CD4-positive, alpha-beta memory T cell (primary cell): Measurements from ENCODE around the gene PMCH. TPM values are rescaled to one million over a fixed set of nuclear protein-coding genes. Genes with fewer than 3 reads are reported as not detected.
"Not testable (repeated sequence)": the region's sequence is repeated elsewhere in the genome, so short reads cannot be mapped to it uniquely, and the experiment has no call there.

Experiments
- CTCF ChIA-PET: fragments of 350-600 bp; sonication (Branson Sonifier 250); formaldehyde crosslinking; loops from one replicate; lab custom pipeline; 2021; ENCODE audit warnings: inconsistent platforms; ENCODE audit not compliant: partially characterized antibody; lab: Charles Lee
- POLR2A ChIA-PET: fragments of 350-600 bp; sonication (Branson Sonifier 250); formaldehyde crosslinking; loops from one replicate; lab custom pipeline; 2021; ENCODE audit not compliant: partially characterized antibody; lab: Charles Lee
- DNase-seq, 5 donors: peaks; one replicate each; pipeline versions ENCODE4 v3.0.0 to v3.0.0-alpha.2; 2020 to 2022; ENCODE audit warnings: mixed read lengths in 1 of 5
- H3K27ac ChIP-seq: one replicate; pipeline ENCODE4 v1.7.0; 2013; ENCODE audit warnings: low read depth, low read length
- H3K27me3 ChIP-seq: 2 replicates; pipeline ENCODE4 v1.7.0; 2013; ENCODE audit warnings: mild to moderate bottlenecking, low read length, moderate library complexity; ENCODE audit not compliant: insufficient read depth
- H3K36me3 ChIP-seq: 2 replicates; pipeline ENCODE4 v1.7.0; 2013; ENCODE audit warnings: mild to moderate bottlenecking, low read length, moderate library complexity; ENCODE audit not compliant: insufficient read depth
- H3K4me1 ChIP-seq: 2 replicates; pipeline ENCODE4 v1.7.0; 2013; ENCODE audit warnings: mild to moderate bottlenecking, low read length, moderate library complexity; ENCODE audit not compliant: insufficient read depth
- H3K4me3 ChIP-seq, 2 donors: one replicate each; pipeline ENCODE4 v1.7.0; 2013; ENCODE audit warnings: low read length in 2 of 2, mild to moderate bottlenecking in 1 of 2
- H3K9me3 ChIP-seq, 2 donors: one replicate each; pipeline ENCODE4 v1.7.0; 2013; ENCODE audit warnings: low read length in 2 of 2, control low read depth in 1 of 2; ENCODE audit not compliant: control insufficient read depth in 1 of 2
- H3K27ac Mint-ChIP-seq, 7 donors: one replicate each; pipeline ENCODE4 v1.8.0; 2020 to 2021; ENCODE audit warnings: mixed read lengths in 7 of 7, mild to moderate bottlenecking in 6 of 7, inconsistent platforms in 3 of 7, moderate library complexity in 3 of 7
- H3K27me3 Mint-ChIP-seq, 2 donors: one replicate each; pipeline ENCODE4 v1.8.0; 2020 to 2021; ENCODE audit warnings: mixed read lengths in 2 of 2
- H3K36me3 Mint-ChIP-seq, 2 donors: one replicate each; pipeline ENCODE4 v1.8.0; 2020 to 2021; ENCODE audit warnings: mixed read lengths in 2 of 2, inconsistent platforms in 1 of 2, mild to moderate bottlenecking in 1 of 2
- H3K4me1 Mint-ChIP-seq, 4 donors: one replicate each; pipeline ENCODE4 v1.8.0; 2020 to 2021; ENCODE audit warnings: mixed read lengths in 4 of 4, mild to moderate bottlenecking in 1 of 4
- H3K4me3 Mint-ChIP-seq, 8 donors: one replicate each; pipeline ENCODE4 v1.8.0; 2020 to 2021; ENCODE audit warnings: mixed read lengths in 8 of 8, mild to moderate bottlenecking in 7 of 8, moderate library complexity in 6 of 8, inconsistent platforms in 3 of 8
- H3K9me3 Mint-ChIP-seq, 8 donors: one replicate each; pipeline ENCODE4 v1.8.0; 2020 to 2021; ENCODE audit warnings: mixed read lengths in 8 of 8, mild to moderate bottlenecking in 5 of 8, inconsistent platforms in 3 of 8, moderate library complexity in 1 of 8
- intact Hi-C: fragments of 100-400 bp; cut with micrococcal nuclease; formaldehyde crosslinking; loops from one replicate; pipeline ENCODE4 v1.15.1; 2023
- polyA plus RNA-seq, 2 donors: library from polyadenylated mRNA; unstranded; fragments of 300-500 nt; fragmentation: Illumina TruSeq; gene quantifications; one replicate each; pipeline ENCODE4 v1.2.3, GENCODE V29; 2021
- total RNA-seq, 2 experiments: library from RNA; stranded (reverse); gene quantifications; one replicate each; pipeline ENCODE4 v1.2.3, GENCODE V29; 2021

Gene PMCH
- total and polyA plus RNA-seq, 4 experiments from 2014 or later: not detected

- Histone ChIP-seq H3K4me3 (no peak overlapping the region), H3K36me3 (no peaks in the 10 kb centered on the region), H3K27ac (no peak overlapping the region), H3K9me3 (no peaks in the 10 kb centered on the region), H3K4me1 (no peaks in the 10 kb centered on the region), H3K27me3 (no peaks in the 10 kb centered on the region)
- POLR2A ChIA-PET: no interaction called here
- H3K9me3 Mint-ChIP-seq: peaks cover 0 to 2% (median 0%) of the 10 kb centered on the region in 8 donors
- intact Hi-C loops: no loop called here
- CTCF ChIA-PET: no interaction called here
- no peak overlapping the region for H3K27ac Mint-ChIP-seq
- no peak for DNase-seq
- no peak overlapping the region for H3K4me3 Mint-ChIP-seq
- no peaks in the 10 kb centered on the region for H3K36me3 Mint-ChIP-seq
- no peaks in the 10 kb centered on the region for H3K4me1 Mint-ChIP-seq
- no peaks in the 10 kb centered on the region for H3K27me3 Mint-ChIP-seq
Observed at GRCh38 chr12:102174117-102174516, 23.5 kb downstream of the PMCH start.

- Histone ChIP-seq H3K27me3 (no peaks in the 10 kb centered on the region), H3K9me3 (no peaks in the 10 kb centered on the region), H3K36me3 (no peaks in the 10 kb centered on the region), H3K4me3 (no peak overlapping the region), H3K27ac (no peak overlapping the region), H3K4me1 (no peaks in the 10 kb centered on the region)
- Mint-ChIP-seq H3K9me3 (no peaks in the 10 kb centered on the region), H3K36me3 (no peaks in the 10 kb centered on the region), H3K4me3 (no peak overlapping the region), H3K27me3 (no peaks in the 10 kb centered on the region), H3K4me1 (no peaks in the 10 kb centered on the region), H3K27ac (no peak overlapping the region)
- ChIA-PET CTCF (no interaction called here), POLR2A (no interaction called here)
- intact Hi-C loops: no loop called here
- no peak for DNase-seq
Observed at GRCh38 chr12:102172436-102172835, 25.2 kb downstream of the PMCH start.

GRCh38 chr12:102171951-102172350 lies 25.7 kb downstream of the PMCH start:
- no peak for DNase-seq
- Mint-ChIP-seq H3K4me3 (no peak overlapping the region), H3K9me3 (no peaks in the 10 kb centered on the region), H3K4me1 (no peaks in the 10 kb centered on the region), H3K27me3 (no peaks in the 10 kb centered on the region), H3K27ac (no peak overlapping the region), H3K36me3 (no peaks in the 10 kb centered on the region)
- CTCF ChIA-PET: no interaction called here
- intact Hi-C loops: no loop called here
- Histone ChIP-seq H3K4me1 (no peaks in the 10 kb centered on the region), H3K27ac (no peak overlapping the region), H3K36me3 (no peaks in the 10 kb centered on the region), H3K9me3 (no peaks in the 10 kb centered on the region), H3K4me3 (no peak overlapping the region), H3K27me3 (no peaks in the 10 kb centered on the region)
- POLR2A ChIA-PET: no interaction called here

GRCh38 chr12:102169922-102170621 lies 27.6 kb downstream of the PMCH start:
- Histone ChIP-seq H3K9me3 (no peaks in the 10 kb centered on the region), H3K36me3 (no peaks in the 10 kb centered on the region), H3K4me1 (no peaks in the 10 kb centered on the region), H3K27me3 (no peaks in the 10 kb centered on the region), H3K4me3 (no peak overlapping the region), H3K27ac (no peak overlapping the region)
- Mint-ChIP-seq H3K4me1 (no peaks in the 10 kb centered on the region), H3K27ac (no peak overlapping the region), H3K4me3 (no peak overlapping the region), H3K36me3 (no peaks in the 10 kb centered on the region), H3K9me3 (no peaks in the 10 kb centered on the region), H3K27me3 (no peaks in the 10 kb centered on the region)
- CTCF ChIA-PET: interaction anchor here (0.8 to 1.5 kb wide), 7 partner anchors 10 to 314 kb away, joined by 3 to 6 read pairs (median 3); no protein-coding TSS in a partner anchor
- peak in 3 of 5 donors; percentile 2 to 13 (median 11) for DNase-seq
- intact Hi-C loops: no loop called here
- POLR2A ChIA-PET: no interaction called here

GRCh38 chr12:102167821-102168604 lies 29.6 kb downstream of the PMCH start:
- Histone ChIP-seq H3K4me1 (no peaks in the 10 kb centered on the region), H3K9me3 (no peaks in the 10 kb centered on the region), H3K4me3 (no peak overlapping the region), H3K27me3 (no peaks in the 10 kb centered on the region), H3K27ac (no peak overlapping the region), H3K36me3 (no peaks in the 10 kb centered on the region)
- no peak for DNase-seq
- Mint-ChIP-seq H3K27me3 (no peaks in the 10 kb centered on the region), H3K9me3 (no peaks in the 10 kb centered on the region), H3K36me3 (no peaks in the 10 kb centered on the region), H3K4me1 (no peaks in the 10 kb centered on the region), H3K4me3 (no peak overlapping the region), H3K27ac (no peak overlapping the region)
- ChIA-PET CTCF (no interaction called here), POLR2A (no interaction called here)
- intact Hi-C loops: no loop called here

- Mint-ChIP-seq H3K36me3 (no peaks in the 10 kb centered on the region), H3K9me3 (no peaks in the 10 kb centered on the region), H3K27me3 (no peaks in the 10 kb centered on the region), H3K4me3 (no peak overlapping the region), H3K27ac (peak overlapping the region in 1 of 7 donors; percentile 35), H3K4me1 (no peaks in the 10 kb centered on the region)
- intact Hi-C loops: no loop called here
- Histone ChIP-seq H3K27me3 (no peaks in the 10 kb centered on the region), H3K4me3 (no peak overlapping the region), H3K36me3 (no peaks in the 10 kb centered on the region), H3K9me3 (no peaks in the 10 kb centered on the region), H3K27ac (no peak overlapping the region), H3K4me1 (no peaks in the 10 kb centered on the region)
- ChIA-PET CTCF (no interaction called here), POLR2A (no interaction called here)
- no peak for DNase-seq
Observed at GRCh38 chr12:102163383-102163782, 34.2 kb downstream of the PMCH start.

- H3K9me3 ChIP-seq, intact Hi-C loops, H3K27me3 Mint-ChIP-seq, H3K4me1 ChIP-seq, H3K4me3 ChIP-seq, POLR2A ChIA-PET, H3K27me3 ChIP-seq, DNase-seq, H3K4me3 Mint-ChIP-seq, H3K27ac ChIP-seq, H3K36me3 ChIP-seq, H3K4me1 Mint-ChIP-seq, H3K36me3 Mint-ChIP-seq, H3K9me3 Mint-ChIP-seq, H3K27ac Mint-ChIP-seq: not testable (repeated sequence)
- CTCF ChIA-PET: interaction anchor here (1.0 kb wide), 1 partner anchor 15 kb away, joined by 3 read pairs; no protein-coding TSS in a partner anchor
Observed at GRCh38 chr12:102155206-102155605, 42.4 kb downstream of the PMCH start.
